Measurements from ENCODE around the gene RANBP17. TPM values are rescaled to one million over a fixed set of nuclear protein-coding genes. Genes with fewer than 3 reads are reported as not detected.
A peak's percentile ranks its signal among the peaks of the same experiment; 100 is the strongest.
"Not testable (repeated sequence)": the region's sequence is repeated elsewhere in the genome, so short reads cannot be mapped to it uniquely, and the experiment has no call there.

Gene RANBP17
- total and polyA plus RNA-seq, 7 experiments from 2014 or later, result 3.0 TPM; not detected in 6

GRCh38 chr5:170941788-170942187 is 80.0 kb downstream of the RANBP17 start:
- Histone ChIP-seq H3K9me3 (ENCODE audit: control insufficient read depth in 2 of 3, low read length in 3 of 3) (no peaks in the 10 kb centered on the region), H3K4me3 (ENCODE audit: low read length) (no peak overlapping the region), H3K4me1 (ENCODE audit: control insufficient read depth in 2 of 2, insufficient read depth in 2 of 2, low read length in 2 of 2) (no peaks in the 10 kb centered on the region), H3K36me3 (ENCODE audit: control insufficient read depth in 2 of 3, insufficient read depth in 3 of 3, low read length in 3 of 3) (no peaks in the 10 kb centered on the region), H3K27ac (ENCODE audit: low read depth, low read length) (no peak overlapping the region), H3K27me3 (ENCODE audit: control insufficient read depth in 2 of 2, insufficient read depth in 2 of 2, low read length in 2 of 2) (no peaks in the 10 kb centered on the region)
- H3K4me1 Mint-ChIP-seq, result no peaks in the 10 kb centered on the region
- DNase-seq (no peak), ATAC-seq (no peak)
- intact Hi-C loops (cut with micrococcal nuclease), result no loop called here
- peaks cover 0 to 14% (median 5%) of the 10 kb centered on the region in 5 donors for H3K27me3 Mint-ChIP-seq
- POLR2A ChIA-PET, result no interaction called here
- H3K9me3 Mint-ChIP-seq, result peaks cover 0 to 10% (median 0%) of the 10 kb centered on the region in 11 donors
- no peak overlapping the region for H3K4me3 Mint-ChIP-seq
- no peak overlapping the region for H3K27ac Mint-ChIP-seq
- H3K36me3 Mint-ChIP-seq, result no peaks in the 10 kb centered on the region
- CTCF ChIA-PET, result no interaction called here

DNA sequence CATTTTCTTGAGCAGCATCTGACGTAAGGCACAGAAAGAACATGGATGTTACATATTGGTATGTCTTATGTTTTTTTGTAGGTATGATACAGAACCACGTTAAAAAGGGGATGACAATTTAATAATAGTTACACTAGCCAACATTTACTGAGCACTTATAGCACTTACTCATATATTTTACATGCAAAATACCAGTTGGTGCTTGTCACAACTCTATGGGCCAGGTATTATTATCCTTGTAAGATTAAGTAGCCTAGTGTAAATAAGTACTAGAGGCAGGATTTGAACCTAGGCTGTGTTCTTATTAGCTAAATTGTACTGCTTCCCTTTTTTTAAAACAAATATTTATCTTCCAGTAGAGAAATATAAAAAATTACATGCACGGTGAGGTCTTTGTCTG is 83.5 kb downstream of the RANBP17 start:
- Histone ChIP-seq H3K36me3 (ENCODE audit: control insufficient read depth in 2 of 3, insufficient read depth in 3 of 3, low read length in 3 of 3) (no peaks in the 10 kb centered on the region), H3K27me3 (ENCODE audit: control insufficient read depth in 2 of 2, insufficient read depth in 2 of 2, low read length in 2 of 2) (no peaks in the 10 kb centered on the region), H3K4me3 (ENCODE audit: low read length) (no peak overlapping the region), H3K9me3 (ENCODE audit: control insufficient read depth in 2 of 3, low read length in 3 of 3) (no peaks in the 10 kb centered on the region), H3K4me1 (ENCODE audit: control insufficient read depth in 2 of 2, insufficient read depth in 2 of 2, low read length in 2 of 2) (no peaks in the 10 kb centered on the region), H3K27ac (ENCODE audit: low read depth, low read length) (no peak overlapping the region)
- ATAC-seq, result no peak
- intact Hi-C loops (cut with micrococcal nuclease), result no loop called here
- no peak for DNase-seq
- Mint-ChIP-seq H3K4me1 (no peaks in the 10 kb centered on the region), H3K27me3 (peaks cover 0 to 9% (median 5%) of the 10 kb centered on the region in 5 donors), H3K27ac (no peak overlapping the region), H3K36me3 (no peaks in the 10 kb centered on the region), H3K4me3 (no peak overlapping the region), H3K9me3 (peaks cover 0 to 2% (median 0%) of the 10 kb centered on the region in 11 donors)
- ChIA-PET POLR2A (no interaction called here), CTCF (no interaction called here)

DNA sequence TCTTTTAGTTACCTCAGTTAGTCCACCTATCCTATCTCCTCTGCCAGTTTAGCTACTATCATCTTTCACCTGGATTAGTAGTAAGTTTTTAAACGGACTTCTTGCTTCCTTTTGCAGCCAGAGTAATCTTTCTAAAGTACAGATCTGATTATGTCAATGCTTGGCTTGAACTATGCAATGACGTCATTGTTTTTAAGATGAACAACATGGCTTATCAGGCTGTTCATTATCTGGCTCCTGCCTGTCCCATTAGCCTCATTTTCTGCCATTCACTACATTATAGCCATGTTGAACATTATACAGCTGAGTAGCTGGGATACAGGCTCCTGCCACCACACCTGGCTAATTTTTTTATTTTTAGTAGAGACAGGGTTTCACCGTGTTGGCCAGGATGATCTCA is 98.7 kb downstream of the RANBP17 start:
- Histone ChIP-seq H3K27me3 (ENCODE audit: control insufficient read depth in 2 of 2, insufficient read depth in 2 of 2, low read length in 2 of 2) (no peaks in the 10 kb centered on the region), H3K4me3 (ENCODE audit: low read length) (no peak overlapping the region), H3K36me3 (ENCODE audit: control insufficient read depth in 2 of 3, insufficient read depth in 3 of 3, low read length in 3 of 3) (no peaks in the 10 kb centered on the region), H3K27ac (ENCODE audit: low read depth, low read length) (no peak overlapping the region), H3K4me1 (ENCODE audit: control insufficient read depth in 2 of 2, insufficient read depth in 2 of 2, low read length in 2 of 2) (no peaks in the 10 kb centered on the region), H3K9me3 (ENCODE audit: control insufficient read depth in 2 of 3, low read length in 3 of 3) (no peaks in the 10 kb centered on the region)
- Mint-ChIP-seq H3K27me3 (peaks cover 0 to 4% (median 0%) of the 10 kb centered on the region in 5 donors), H3K27ac (no peak overlapping the region), H3K9me3 (peaks cover 0 to under 1% (median 0%) of the 10 kb centered on the region in 11 donors), H3K36me3 (no peaks in the 10 kb centered on the region), H3K4me3 (no peak overlapping the region), H3K4me1 (no peaks in the 10 kb centered on the region)
- ATAC-seq, result no peak
- POLR2A ChIA-PET, result no interaction called here
- intact Hi-C loops (cut with micrococcal nuclease), result no loop called here
- DNase-seq, result no peak
- CTCF ChIA-PET, result no interaction called here

DNA sequence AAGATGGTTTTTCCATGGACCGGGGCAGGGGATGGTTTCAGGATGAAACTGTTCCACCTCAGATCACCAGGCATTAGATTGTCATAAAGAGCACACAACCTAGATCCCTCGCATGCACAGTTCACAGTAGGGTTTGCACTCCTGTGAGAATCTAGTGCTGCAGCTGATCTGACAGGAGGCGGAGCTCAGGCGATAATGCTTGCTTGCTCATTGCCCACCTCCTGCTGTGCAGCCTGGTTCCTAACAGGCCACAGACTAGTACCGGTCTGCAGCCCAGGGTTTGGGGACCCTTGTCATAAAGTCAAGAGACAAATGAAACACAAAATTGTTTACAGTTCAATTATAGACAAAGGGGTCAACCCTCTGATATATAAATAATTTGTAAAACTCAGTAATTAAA is 101.7 kb downstream of the RANBP17 start:
- ATAC-seq (no peak), DNase-seq (no peak)
- ChIA-PET CTCF (no interaction called here), POLR2A (no interaction called here)
- H3K27me3 ChIP-seq (ENCODE audit: control insufficient read depth in 2 of 2, insufficient read depth in 2 of 2, low read length in 2 of 2), result no peaks in the 10 kb centered on the region
- no peak overlapping the region for H3K27ac ChIP-seq (ENCODE audit: low read depth, low read length)
- H3K4me3 ChIP-seq (ENCODE audit: low read length), result no peak overlapping the region
- H3K4me1 ChIP-seq (ENCODE audit: control insufficient read depth in 2 of 2, insufficient read depth in 2 of 2, low read length in 2 of 2), result no peaks in the 10 kb centered on the region
- no peaks in the 10 kb centered on the region for H3K36me3 ChIP-seq (ENCODE audit: control insufficient read depth in 2 of 3, insufficient read depth in 3 of 3, low read length in 3 of 3)
- Mint-ChIP-seq H3K27ac (no peak overlapping the region), H3K9me3 (peaks cover 0 to 5% (median 0%) of the 10 kb centered on the region in 11 donors), H3K27me3 (peaks cover 0 to 4% (median 0%) of the 10 kb centered on the region in 5 donors), H3K36me3 (no peaks in the 10 kb centered on the region), H3K4me3 (no peak overlapping the region), H3K4me1 (no peaks in the 10 kb centered on the region)
- intact Hi-C loops (cut with micrococcal nuclease), result no loop called here
- no peaks in the 10 kb centered on the region for H3K9me3 ChIP-seq (ENCODE audit: control insufficient read depth in 2 of 3, low read length in 3 of 3)

GRCh38 chr5:170974461-170974860 is 112.6 kb downstream of the RANBP17 start:
- intact Hi-C loops (cut with micrococcal nuclease), result no loop called here
- Histone ChIP-seq H3K4me3 (ENCODE audit: low read length) (no peak overlapping the region), H3K36me3 (ENCODE audit: control insufficient read depth in 2 of 3, insufficient read depth in 3 of 3, low read length in 3 of 3) (no peaks in the 10 kb centered on the region), H3K9me3 (ENCODE audit: control insufficient read depth in 2 of 3, low read length in 3 of 3) (no peaks in the 10 kb centered on the region), H3K27ac (ENCODE audit: low read depth, low read length) (no peak overlapping the region), H3K27me3 (ENCODE audit: control insufficient read depth in 2 of 2, insufficient read depth in 2 of 2, low read length in 2 of 2) (no peaks in the 10 kb centered on the region), H3K4me1 (ENCODE audit: control insufficient read depth in 2 of 2, insufficient read depth in 2 of 2, low read length in 2 of 2) (no peaks in the 10 kb centered on the region)
- ChIA-PET CTCF (no interaction called here), POLR2A (no interaction called here)
- Mint-ChIP-seq H3K4me1 (no peaks in the 10 kb centered on the region), H3K27ac (no peak overlapping the region), H3K9me3 (peaks cover 0 to 13% (median 5%) of the 10 kb centered on the region in 11 donors), H3K36me3 (no peaks in the 10 kb centered on the region), H3K4me3 (no peak overlapping the region), H3K27me3 (peaks cover 0 to 7% (median 0%) of the 10 kb centered on the region in 5 donors)
- ATAC-seq (no peak), DNase-seq (no peak)

DNA sequence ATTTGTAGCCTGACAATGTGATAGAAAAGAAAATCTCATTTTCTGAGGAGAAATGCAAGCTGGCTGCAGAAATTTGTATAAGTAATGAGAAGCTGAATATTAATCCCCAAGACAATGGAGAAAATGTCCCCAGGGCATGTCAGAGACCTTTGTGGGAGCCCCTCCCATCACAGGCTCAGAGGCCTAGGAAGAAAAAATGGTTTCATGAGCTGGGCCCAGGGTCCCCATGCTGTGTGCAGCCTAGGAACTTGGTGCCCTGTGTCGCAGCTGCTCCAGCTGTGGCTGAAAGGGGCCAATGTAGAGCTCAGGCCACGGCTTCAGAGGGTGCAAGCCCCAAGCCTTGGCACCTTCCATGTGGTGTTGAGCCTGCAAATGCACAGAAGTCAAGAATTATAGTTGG is 118.4 kb downstream of the RANBP17 start:
- POLR2A ChIA-PET; H3K27ac Mint-ChIP-seq; DNase-seq; H3K4me1 ChIP-seq (ENCODE audit: control insufficient read depth in 2 of 2, insufficient read depth in 2 of 2, low read length in 2 of 2); H3K27ac ChIP-seq (ENCODE audit: low read depth, low read length); H3K9me3 ChIP-seq (ENCODE audit: control insufficient read depth in 2 of 3, low read length in 3 of 3); intact Hi-C loops (cut with micrococcal nuclease); CTCF ChIA-PET; H3K27me3 ChIP-seq (ENCODE audit: control insufficient read depth in 2 of 2, insufficient read depth in 2 of 2, low read length in 2 of 2); H3K4me3 ChIP-seq (ENCODE audit: low read length); H3K27me3 Mint-ChIP-seq; H3K4me3 Mint-ChIP-seq; H3K36me3 Mint-ChIP-seq; H3K4me1 Mint-ChIP-seq; ATAC-seq; H3K36me3 ChIP-seq (ENCODE audit: control insufficient read depth in 2 of 3, insufficient read depth in 3 of 3, low read length in 3 of 3): not testable (repeated sequence)
- H3K9me3 Mint-ChIP-seq, result peaks cover 6 to 43% (median 18%) of the 10 kb centered on the region in 11 donors

- Histone ChIP-seq H3K4me1 (ENCODE audit: control insufficient read depth in 2 of 2, insufficient read depth in 2 of 2, low read length in 2 of 2) (no peaks in the 10 kb centered on the region), H3K36me3 (ENCODE audit: control insufficient read depth in 2 of 3, insufficient read depth in 3 of 3, low read length in 3 of 3) (no peaks in the 10 kb centered on the region), H3K27ac (ENCODE audit: low read depth, low read length) (no peak overlapping the region), H3K9me3 (ENCODE audit: control insufficient read depth in 2 of 3, low read length in 3 of 3) (peaks cover 0 to 2% (median 0%) of the 10 kb centered on the region in 3 experiments), H3K4me3 (ENCODE audit: low read length) (no peak overlapping the region), H3K27me3 (ENCODE audit: control insufficient read depth in 2 of 2, insufficient read depth in 2 of 2, low read length in 2 of 2) (no peaks in the 10 kb centered on the region)
- Mint-ChIP-seq H3K4me1 (peaks cover 0 to 1% (median 0%) of the 10 kb centered on the region in 7 donors), H3K4me3 (no peak overlapping the region), H3K27me3 (peaks cover 0 to 6% (median 0%) of the 10 kb centered on the region in 5 donors), H3K9me3 (peaks cover 0 to 20% (median 6%) of the 10 kb centered on the region in 11 donors), H3K36me3 (peaks cover 0 to 6% (median 0%) of the 10 kb centered on the region in 5 donors), H3K27ac (peak overlapping the region in 1 of 9 donors; percentile 57)
- ChIA-PET POLR2A (no interaction called here), CTCF (no interaction called here)
- ATAC-seq (no peak), DNase-seq (no peak)
- intact Hi-C loops (cut with micrococcal nuclease), result no loop called here
These were observed 123.7 kb downstream of the RANBP17 start for GRCh38 chr5:170985486-170985885.

All from naive thymus-derived CD4-positive, alpha-beta T cell (primary cell).